OCI-M2 (cell line): ENCODE data around the gene TTLL13.
A peak's percentile ranks its signal among the peaks of the same experiment; 100 is the strongest.

ENCODE experiments used
- DNase-seq: peaks from one replicate; lab custom pipeline; 2025; ENCODE audit not compliant: unreplicated experiment; lab: John Stamatoyannopoulos, UW

TTLL13 gene, protein sequence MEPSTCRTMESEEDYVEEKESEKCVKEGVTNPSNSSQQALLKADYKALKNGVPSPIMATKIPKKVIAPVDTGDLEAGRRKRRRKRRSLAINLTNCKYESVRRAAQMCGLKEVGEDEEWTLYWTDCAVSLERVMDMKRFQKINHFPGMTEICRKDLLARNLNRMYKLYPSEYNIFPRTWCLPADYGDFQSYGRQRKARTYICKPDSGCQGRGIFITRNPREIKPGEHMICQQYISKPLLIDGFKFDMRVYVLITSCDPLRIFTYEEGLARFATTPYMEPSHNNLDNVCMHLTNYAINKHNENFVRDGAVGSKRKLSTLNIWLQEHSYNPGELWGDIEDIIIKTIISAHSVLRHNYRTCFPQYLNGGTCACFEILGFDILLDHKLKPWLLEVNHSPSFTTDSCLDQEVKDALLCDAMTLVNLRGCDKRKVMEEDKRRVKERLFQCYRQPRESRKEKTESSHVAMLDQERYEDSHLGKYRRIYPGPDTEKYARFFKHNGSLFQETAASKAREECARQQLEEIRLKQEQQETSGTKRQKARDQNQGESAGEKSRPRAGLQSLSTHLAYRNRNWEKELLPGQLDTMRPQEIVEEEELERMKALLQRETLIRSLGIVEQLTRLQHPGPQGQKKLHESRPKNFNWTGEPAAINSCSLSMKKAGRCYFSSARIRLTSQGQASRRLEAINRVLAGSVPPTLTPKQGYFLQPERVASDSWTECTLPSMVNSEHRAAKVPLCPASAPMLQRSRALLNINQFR

DNA sequence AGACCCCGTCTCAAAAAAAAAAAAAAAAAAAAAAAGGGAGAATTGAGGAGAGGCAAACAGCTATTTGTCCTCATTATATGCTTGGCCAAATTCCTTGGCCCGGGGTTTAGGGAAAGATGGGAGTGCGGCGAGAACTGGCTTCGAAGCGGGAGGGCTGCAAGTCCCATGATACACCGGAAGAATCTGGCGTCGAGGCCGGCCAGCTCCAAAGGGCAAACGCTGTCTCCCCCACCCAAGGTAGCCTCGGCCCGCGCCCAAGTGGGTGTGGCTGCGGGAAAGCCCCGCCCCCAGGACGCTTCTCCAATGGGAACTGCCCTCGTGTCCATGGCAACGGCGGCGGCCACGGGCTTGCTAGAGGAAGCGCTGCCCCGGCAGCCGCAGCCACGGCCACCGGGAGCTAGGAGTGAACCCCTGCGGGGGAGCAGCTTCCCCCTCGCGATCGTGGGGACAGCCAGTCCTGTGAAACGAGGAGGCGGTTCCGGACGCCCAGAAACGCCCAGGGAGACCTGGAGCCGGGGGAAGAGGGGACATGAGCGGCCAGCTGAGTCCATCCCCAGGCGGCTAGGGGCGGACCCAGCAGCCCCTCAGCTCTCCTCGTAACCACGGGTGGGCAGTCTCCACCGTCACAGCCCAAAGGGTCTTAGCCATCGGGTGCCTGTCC, at the start of gene TTLL13:
Gene TTLL13 (plus strand): TSS at position 354 of the 661 bp plus-strand sequence. CDS start 1,075 bp downstream, outside the sequence.
- DNase-seq, result peak; percentile 54

DNA sequence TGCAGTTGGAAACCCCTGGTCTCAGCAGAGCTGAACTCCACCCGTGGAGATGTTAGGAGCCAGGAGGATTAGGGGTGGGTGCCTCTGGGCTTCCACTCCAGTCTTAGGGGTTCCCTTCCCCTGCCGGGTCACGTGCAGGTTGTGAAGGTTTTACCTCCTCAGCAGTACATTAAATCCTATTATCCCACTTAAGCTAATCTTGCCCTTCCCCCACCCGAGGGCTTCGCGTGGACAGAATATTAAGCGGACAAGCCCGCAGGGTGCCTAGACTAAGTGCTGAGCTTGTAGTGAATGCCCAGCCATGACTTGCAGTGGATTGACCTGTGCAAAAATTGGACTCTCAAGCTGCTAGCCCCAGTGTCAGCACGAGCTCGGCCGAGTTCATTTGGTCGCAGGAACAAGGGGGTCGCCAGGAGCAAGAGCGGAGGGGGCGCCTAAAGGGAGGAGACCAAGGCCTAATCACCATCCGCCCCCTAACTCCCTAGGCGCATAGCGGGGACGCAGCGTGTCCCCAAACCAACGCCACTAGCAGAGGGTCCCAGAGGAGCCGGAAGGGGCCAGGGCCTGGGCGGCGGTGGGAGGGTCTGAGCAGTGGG, 48.7 kb upstream of the TTLL13 start:
- DNase-seq, result no peak

DNA sequence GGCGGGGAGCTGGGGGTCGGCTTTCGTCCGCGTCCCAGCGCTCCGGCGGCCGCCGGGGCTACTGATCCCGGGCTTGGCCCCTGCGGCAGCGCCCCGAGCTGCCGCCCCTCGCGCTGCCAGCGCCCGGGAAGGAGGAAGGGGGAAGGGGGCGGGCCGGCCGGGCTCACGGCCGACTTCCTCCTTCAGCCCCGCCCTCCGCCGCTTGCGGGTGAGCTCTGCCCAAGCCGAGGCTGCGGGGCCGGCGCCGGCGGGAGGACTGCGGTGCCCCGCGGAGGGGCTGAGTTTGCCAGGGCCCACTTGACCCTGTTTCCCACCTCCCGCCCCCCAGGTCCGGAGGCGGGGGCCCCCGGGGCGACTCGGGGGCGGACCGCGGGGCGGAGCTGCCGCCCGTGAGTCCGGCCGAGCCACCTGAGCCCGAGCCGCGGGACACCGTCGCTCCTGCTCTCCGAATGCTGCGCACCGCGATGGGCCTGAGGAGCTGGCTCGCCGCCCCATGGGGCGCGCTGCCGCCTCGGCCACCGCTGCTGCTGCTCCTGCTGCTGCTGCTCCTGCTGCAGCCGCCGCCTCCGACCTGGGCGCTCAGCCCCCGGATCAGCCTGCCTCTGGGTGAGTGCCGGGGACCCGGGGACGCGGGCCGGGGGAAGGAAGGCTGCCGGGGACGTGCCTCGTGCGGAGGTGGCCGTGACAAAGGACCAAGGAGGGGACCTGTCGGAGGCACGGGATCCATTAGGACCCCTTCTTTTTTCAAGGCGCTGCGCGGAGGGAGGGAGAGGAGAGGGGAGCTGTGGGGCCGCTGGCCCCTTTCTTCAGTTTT, 48.0 kb upstream of the TTLL13 start, which contains the start of gene SEMA4B:
Gene SEMA4B (plus strand): TSS at position 201 of the 814 bp plus-strand sequence. CDS start 249 bp downstream, at position 450.
- DNase-seq, result no peak

DNA sequence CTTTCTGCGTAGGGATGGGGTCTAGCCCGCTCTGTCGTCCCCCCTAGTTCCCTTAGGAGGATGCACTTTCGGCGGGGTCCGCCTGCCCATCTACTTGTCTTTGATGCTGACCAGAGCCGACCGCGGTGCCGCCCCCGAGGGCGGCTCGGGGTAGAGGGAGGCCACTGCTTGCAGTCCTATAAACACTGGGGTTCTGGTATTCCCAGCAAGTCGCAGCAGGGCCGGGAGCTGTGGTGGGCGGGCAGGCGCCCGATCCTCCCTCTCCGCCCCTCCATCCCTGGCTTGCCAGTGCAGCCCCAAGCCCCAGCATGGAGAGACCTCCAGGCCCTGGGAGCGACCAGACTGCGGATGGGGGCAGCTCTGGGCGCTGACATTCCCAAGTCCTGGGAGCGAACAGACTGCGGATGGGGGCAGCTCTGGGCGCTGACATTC, 47.4 kb upstream of the TTLL13 start:
- no peak for DNase-seq

DNA sequence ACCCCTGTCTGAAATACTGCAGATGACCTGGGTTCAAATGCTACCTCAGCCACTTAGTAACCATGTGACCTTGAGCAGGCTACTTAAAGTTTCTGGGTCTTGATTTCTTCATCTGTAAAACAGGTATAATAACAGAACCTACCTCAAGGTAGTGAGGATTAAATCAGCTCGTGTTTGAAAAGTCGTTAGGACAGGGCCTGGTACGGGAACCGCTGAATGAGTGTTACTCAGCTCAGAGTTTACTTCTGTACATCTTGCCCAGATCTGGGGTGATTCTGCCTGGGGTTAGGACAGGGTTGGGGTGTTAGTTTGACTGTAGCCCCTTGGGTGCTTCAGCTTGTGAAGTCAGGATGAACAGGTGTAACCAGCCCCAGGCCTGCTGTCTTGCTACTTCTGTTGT, 46.4 kb upstream of the TTLL13 start:
- DNase-seq, result no peak

DNA sequence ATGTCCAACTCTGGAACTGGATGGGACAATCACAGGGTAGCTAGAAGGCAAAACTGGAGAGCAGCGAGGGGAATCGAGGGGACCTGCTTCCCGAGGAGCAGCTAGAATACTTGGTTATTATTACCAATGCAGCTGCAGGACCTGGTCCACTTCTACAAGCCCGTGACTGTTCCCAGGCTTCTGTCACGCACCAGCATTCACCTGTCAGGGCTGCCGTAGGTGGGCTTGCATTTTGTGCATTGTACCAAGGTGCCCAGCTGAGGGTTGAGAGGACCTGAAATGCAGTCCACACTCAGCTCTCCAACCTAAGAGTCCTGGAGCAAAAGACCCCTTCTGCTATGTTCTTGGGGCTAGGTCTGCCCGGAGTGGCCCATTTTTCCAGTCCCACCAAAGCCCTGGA, 45.9 kb upstream of the TTLL13 start:
- no peak for DNase-seq

DNA sequence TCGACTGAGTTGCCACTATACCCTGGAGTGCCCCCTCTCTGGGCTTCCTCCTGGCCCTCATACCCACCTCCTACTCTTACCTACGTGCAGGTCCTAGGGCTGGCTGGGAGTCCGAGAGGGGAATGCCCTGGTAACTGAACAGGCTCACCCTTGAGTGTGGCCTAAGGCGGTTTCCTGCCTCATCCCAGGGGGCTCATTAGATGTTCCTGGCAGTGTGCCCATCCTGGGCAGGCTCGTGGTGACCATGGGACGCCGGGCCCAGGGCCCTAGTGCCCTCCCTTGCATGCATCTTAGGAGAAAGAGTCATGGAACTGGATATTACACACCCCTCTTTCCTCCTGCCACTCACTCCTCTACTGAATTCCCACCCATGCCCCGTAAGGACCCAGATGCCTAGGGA, 45.4 kb upstream of the TTLL13 start:
- DNase-seq, result no peak

DNA sequence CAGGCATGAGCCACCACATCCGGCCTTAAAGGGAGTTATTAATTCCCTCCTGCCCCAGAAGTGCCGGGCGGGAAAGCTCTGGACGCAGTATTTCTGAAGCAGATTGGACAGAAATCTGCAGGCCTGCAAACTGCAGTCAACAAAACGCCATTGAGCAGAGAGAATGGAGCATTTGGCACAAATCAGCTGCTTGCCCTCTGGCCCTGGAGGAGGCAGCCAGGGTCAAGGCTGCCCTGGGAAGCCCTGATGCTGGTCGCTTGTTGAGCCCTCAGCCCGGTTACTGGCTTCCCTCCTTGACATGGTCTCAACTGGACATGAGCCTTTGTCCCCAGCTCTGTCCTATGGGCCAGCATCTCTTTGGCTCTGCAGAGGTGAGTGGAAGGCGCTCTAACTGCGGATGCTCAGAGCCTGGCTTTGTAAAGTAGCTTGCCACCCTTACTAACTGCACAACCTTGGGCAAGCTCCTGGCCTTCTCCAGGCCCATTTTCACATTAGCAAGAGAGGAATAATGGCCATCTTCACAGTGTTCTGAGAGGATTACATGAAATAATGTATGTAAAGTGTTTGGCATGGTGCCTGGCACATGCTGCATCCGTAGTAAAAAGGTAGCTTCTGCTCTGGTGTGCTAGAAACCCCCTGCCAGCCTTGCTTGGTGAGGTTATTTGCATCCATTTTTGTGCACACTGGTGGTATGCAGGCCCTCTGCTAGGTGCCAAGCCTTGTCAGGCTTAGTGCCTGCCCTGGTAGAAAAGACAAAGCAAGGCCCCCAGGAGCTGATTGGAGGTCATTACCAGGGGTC, 44.1 kb upstream of the TTLL13 start:
- DNase-seq, result no peak

DNA sequence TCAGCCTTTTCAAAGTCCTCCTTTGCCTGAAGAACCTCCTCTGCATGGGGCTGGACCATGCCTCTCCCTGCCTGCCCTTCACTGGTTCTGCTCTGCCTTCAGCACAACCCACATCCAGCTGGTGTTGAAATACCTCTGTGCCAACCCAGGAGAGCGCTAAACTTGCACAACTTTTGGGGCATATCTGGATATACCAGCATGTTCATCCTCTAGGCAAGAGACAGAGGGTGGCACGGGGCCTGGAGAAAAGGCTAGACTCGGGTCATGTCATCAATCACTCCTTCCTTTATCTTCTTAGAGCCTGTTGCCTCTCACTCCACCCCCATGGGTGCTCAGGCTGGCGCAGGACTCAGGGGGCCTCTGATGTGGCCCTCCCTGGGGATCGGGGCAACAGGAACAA, 43.5 kb upstream of the TTLL13 start:
- no peak for DNase-seq

DNA sequence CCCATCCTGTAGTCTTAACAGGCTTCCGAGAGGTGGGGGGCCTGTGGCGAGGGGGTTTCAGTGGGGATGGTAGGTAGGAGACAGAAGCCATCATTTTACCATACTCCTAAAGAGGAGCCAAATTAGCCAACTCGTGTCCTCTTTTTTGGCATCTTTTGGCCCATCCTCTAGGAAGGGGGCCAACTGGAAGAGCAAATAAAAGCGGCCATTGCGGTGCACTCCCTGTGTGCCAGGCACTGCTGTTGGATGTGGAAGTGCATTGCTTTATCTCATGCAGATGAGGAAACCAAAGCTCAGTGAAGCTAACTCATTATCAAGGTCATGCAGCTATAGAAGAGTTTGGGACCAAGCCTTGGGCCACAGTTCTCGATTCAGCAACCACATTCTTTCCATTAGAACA, 42.1 kb upstream of the TTLL13 start:
- DNase-seq, result no peak

DNA sequence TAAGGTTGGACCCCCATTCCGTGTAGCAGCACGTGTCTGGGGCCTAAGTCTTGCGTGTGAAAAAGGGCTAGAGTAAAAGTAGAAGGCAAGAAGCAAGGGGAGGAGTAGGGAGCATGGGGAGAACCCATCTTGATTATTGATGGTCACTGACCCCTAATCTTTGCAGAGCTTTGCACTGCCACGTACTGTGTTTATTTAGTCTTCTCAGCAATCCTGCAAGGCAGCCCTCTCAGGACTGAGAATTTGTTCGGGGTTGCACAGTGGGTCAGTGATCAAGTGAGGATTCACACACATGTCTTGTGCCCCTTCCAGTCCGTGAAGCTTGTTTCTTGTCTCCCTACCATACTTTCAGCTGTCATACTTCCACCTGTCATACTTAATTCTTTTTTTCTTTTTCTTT, 41.0 kb upstream of the TTLL13 start:
- DNase-seq, result no peak

DNA sequence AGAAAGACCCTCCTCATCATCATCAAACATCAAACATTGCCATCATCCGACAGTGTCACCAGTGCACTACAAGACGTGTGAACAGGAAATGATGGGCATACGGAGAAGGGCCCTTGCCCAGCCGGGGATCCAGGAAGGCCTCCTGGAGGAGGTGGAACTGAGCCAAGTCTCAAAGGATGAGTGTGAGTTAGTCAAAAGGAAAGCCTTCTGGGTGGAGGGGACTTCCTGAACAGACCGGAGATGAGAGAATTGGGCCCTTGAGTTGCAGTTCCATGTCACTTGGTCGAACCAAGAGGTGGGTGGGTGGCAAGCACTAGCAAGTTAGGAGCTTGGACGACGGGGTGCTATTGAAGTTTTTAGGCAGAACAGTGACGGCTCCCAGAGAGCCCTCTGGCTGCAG, 39.8 kb upstream of the TTLL13 start:
- DNase-seq, result no peak

DNA sequence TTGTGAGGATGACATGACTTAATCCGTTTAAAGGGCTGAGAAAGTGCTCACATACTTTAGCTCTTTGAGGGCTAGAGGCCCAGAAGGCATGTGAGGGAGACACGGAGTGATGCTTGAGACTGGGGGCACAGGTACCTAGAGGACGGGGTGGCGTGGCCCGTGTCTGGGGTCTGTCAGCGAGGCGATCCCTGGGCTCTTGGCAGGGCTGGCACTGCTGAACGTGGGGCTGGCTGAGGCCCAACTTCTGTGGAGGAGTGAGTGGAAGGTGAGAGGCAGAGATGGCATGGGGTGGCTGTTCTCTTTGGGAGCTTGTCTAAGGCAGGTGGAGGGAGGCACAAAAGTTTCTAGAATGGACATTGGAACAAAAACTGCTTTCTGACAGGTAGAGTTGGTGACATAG, 38.8 kb upstream of the TTLL13 start:
- no peak for DNase-seq

DNA sequence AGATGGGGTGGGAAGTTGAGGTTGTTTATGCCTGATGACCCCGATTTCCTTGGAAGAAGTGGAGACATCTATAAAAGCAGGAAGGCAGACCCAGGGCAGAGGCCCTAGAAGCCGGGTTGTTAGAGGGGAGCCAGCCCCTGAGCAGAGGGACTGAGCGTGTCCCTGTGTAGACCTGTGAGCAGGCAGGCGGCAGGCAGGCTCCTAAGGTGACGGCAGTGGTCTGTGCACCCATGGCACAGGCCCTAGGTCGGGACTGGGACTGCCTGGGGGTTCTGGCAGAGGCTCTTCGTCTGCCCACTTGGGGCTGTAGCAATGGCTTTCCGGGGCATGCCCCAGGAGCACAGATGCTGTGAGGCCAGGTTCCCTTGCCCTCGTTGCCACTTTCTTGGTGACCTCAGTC, 38.3 kb upstream of the TTLL13 start:
- DNase-seq, result no peak

DNA sequence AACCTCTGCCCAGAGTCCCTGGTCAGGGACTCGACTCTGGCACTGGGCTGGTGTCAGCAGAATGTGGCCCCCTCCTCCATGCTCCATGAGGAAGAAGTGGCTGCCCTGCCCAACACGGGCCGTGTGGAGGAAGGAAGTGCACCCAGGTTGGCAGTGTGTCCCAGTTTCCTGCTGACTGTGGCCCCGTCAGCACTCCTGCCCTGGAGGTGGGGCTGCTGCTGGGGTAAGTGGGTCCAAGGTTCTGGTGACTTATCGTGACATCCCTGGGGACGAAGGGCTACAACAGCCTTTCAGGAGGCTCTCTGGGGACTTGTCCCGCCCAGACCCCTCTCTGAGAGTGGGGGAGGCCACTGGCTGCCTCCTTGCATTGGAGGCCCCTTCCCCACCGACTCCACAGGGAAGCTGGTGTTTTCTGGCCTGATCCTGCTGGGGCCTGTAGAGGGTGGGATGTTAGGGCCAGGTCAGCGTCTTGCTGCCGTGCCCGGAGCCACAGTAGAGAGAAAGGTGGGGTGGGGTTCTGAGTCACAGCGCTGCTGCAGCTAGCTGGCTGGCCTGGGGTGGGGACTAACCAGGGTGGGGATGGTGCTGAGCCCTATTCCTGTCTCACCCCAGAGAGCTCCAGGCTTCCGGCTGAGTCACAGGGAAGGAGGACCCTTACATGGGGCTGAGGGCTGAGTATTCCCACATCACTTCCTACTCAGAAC, 37.8 kb upstream of the TTLL13 start:
- no peak for DNase-seq

DNA sequence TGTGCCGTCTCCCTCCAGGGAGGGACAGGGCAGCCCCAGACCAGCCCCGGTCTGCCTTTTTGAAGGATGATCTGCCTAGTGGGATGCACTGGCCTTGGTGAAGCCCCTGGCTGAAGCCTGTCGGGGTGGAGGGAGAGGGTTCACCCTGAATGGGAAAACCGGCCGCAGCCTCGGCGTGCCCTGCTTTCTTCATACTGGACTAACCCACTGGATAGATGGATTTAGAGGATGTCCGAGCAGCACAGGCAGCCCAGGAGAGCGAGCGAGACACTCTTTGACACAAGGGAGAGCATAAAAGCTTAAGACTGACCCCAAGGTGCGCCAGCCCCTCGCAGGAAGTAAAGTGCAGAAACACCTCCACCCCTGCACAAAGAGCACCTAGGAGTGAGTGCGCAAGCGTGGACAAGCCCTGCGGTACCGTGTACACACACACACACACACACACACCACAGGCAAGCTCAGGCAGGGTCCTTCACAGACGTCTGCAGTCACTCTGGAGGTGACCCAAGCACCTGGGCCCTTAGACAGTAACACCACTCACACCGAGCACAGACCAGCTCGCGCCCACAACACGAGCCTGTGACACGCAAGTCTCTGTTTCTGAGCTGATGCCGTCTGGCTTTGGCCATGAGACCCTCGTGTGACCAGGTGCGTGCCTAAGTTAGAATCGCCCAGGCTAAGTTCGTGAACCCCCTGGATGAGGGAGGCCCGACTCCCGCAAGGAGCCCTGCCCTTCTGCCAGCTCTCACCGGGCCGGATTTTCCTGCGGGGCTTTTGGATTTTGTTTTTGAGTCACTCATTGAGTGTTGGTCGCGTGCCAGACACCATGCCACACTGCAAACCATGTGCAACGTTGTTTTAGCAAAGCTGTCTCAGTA, 36.9 kb upstream of the TTLL13 start:
- DNase-seq, result no peak

DNA sequence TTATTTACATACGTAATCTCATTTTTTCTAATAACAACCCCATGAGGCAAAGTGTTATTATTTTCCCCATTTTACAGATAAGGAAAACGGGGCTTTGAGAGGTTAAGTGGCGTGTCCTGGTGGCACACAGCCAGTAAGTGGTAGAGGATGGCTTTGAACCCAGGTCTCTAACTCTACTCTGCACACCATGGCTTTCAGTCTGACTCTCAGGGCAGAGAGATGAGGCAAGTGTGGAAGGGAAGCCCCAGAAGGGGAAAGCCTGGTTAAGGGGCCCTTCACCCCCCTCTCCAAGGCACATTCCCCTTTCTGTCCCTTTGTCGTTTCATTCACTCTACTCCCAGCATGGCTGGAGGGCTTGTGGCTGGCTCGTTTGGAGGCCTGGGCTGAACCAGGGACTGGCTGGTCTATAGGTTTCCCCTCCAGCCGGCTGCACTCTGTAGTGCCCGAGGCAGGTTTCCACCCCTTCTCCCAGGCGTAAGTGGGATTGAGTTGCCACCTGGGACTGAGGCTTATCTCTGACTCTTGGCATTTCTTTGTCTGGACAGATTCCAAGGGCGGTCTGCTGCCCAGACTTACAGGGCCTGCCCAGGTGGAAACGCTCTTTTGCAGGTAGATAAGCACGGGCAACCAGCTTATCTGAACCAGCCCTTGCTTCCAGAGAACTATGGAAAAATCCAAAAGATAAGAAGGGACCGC, 36.1 kb upstream of the TTLL13 start:
- DNase-seq, result no peak

DNA sequence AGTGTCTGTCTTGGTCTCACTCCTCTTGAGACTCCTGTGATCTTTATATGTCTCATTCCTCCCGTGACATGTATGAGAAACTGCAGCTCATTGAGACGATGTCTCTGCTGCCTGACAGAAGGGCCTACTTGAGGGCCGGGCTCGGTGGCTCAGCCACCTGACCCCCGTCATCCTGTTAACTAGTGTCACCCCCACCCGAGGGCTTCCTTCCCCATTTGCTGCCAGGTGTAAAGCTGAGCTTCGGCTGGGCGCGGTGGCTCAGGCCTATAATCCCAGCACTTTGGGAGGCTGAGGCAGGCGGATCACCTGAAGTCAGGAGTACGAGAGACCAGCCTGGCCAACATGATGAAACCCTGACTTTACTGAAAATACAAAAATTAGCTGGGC, 35.5 kb upstream of the TTLL13 start:
- DNase-seq, result no peak
